Heart left ventricle (tissue), 16 donors: ENCODE data around the gene ANKLE1. TPM values are rescaled to one million over a fixed set of nuclear protein-coding genes. Genes with fewer than 3 reads are reported as not detected.
A peak's percentile ranks its signal among the peaks of the same experiment; 100 is the strongest.

Source experiments
- ATAC-seq, 4 donors: fragments of 200-7000 bp; cut with Tn5 transposase; one replicate each; pipeline ENCODE4 v1.9.1; 2020 to 2022; ENCODE audit warnings: moderate library complexity in 4 of 4, mild to moderate bottlenecking in 3 of 4, moderate number of reproducible peaks in 1 of 4
- DNase-seq, 5 donors: peaks; one replicate each; pipeline ENCODE4 v3.0.0-alpha.2; 2020
- H3K27ac ChIP-seq, 12 donors: fragments of 200-600 bp; sonication (generic) in 4 of 12; one replicate each; pipeline versions ENCODE4 v1.5.0 to v1.8.0; 2016 to 2022; ENCODE audit warnings: mild to moderate bottlenecking in 2 of 12
- H3K27me3 ChIP-seq, 9 donors: fragments of 200-600 bp; sonication (generic) in 2 of 9; one replicate each; pipeline versions ENCODE4 v1.5.1 to v1.8.0; 2016 to 2022; ENCODE audit warnings: mild to moderate bottlenecking in 3 of 9
- H3K36me3 ChIP-seq, 9 donors: fragments of 200-600 bp; sonication (generic) in 2 of 9; one replicate each; pipeline versions ENCODE4 v1.5.0 to v1.8.0; 2018 to 2022; ENCODE audit warnings: mild to moderate bottlenecking in 2 of 9
- H3K4me1 ChIP-seq, 12 donors: fragments of 200-600 bp; sonication (generic) in 4 of 12; one replicate each; pipeline versions ENCODE4 v1.5.0 to v1.8.0; 2016 to 2022; ENCODE audit warnings: mild to moderate bottlenecking in 3 of 12
- H3K4me3 ChIP-seq, 12 donors: fragments of 200-600 bp; sonication (generic) in 4 of 12; one replicate each; pipeline versions ENCODE4 v1.5.0 to v1.8.0; 2017 to 2022; ENCODE audit warnings: mild to moderate bottlenecking in 9 of 12, moderate library complexity in 4 of 12
- H3K9me3 ChIP-seq, 12 donors: fragments of 200-600 bp; sonication (generic) in 4 of 12; one replicate each; pipeline versions ENCODE4 v1.5.0 to v1.8.0; 2016 to 2022; ENCODE audit warnings: mild to moderate bottlenecking in 1 of 12
- POLR2A ChIP-seq, 2 donors: fragments of 450-650 bp; IDR thresholded peaks; one replicate each; pipeline ENCODE4 v1.6.1; 2017; ENCODE audit warnings: antibody characterized with exemption in 2 of 2, mild to moderate bottlenecking in 2 of 2, moderate library complexity in 2 of 2
- WGBS, 4 donors: extraction: QIAGEN DNeasy Blood & Tissue Kit in 2 of 4; methylation state at CpG; one replicate each; pipeline versions ENCODE4 v1.1.5 to v1.1.7; 2013 to 2018; 5-methylcytosine and 5-hydroxymethylcytosine counted together
- intact Hi-C, 10 donors: fragments of 100-400 bp; cut with DNase I; formaldehyde crosslinking; loops; one replicate each; pipeline versions ENCODE4 v1.11.1 to v1.14.2; 2022
- long read RNA-seq, 3 donors: library from polyadenylated mRNA; unstranded; transcript quantifications; one replicate each; pipeline ENCODE4 v2.0.0, GENCODE V29; 2020 to 2021
- polyA plus RNA-seq, 2 donors: library from polyadenylated mRNA; stranded (reverse); fragments of 200-250 nt; gene quantifications; one replicate each; pipeline ENCODE4 v1.2.3, GENCODE V29; 2013
- total RNA-seq, 9 donors: library from RNA; depleted of rRNA in 2 of 9; stranded (reverse); fragments of >200 nt in 2 of 9; fragmentation: NEBNext Ultra II Directional in 3 of 9; extraction: Animal tissue kit (Norgen Biotek cat#: 25700) in 3 of 9; gene quantifications; one replicate each; pipeline versions ENCODE4 v1.1.0 to v1.2.4, GENCODE V29; 2016 to 2023
- TF ChIP-seq, protein P1 (sequence below), 12 donors: fragments of 200-600 bp; sonication (generic) in 4 of 12; IDR thresholded peaks; one replicate each; pipeline versions ENCODE4 v1.5.0 to v1.8.0; 2018 to 2022; ENCODE audit warnings: antibody characterized with exemption in 12 of 12, mild to moderate bottlenecking in 5 of 12
- donor health status: ischemic (EF 13 %, LVEDD 7.1; RV severe dilation, severe dysfunction).
- donor health status: healthy with polysubstance abuse.
- donor health status: DM: no; HTN: yes; CAD: no.
- donor health status: DM: no; HTN: no; CAD: no.
- donor health status: ischemic (EF 25% LVEDD 6.9; RV normal size, moderate dysfunction).
- donor health status: ischemic (EF 25% LVEDD 5.7; RV mildly dilated, moderate dysfunction).
- donor health status: healthy.
- donor health status: DM: yes; HTN: yes; CAD: no.
- donor health status: ischemic (EF 35%, LVEDD 5.7; RV mildly dilated, moderate dysfunction).
- donor health status: nonischemic (EF 11% LVEDD 7.7; RV severe dilation, severe dysfunction).
- donor health status: DM: yes; HTN: yes; CAD: no.
- donor health status: PGD.
- donor health status: ischemic (EF 29% LVEDD 5.4; RV normal size, mild dysfunction).
- donor health status: nonischemic (EF 23%, LVEDD 6.1; RV moderate dilation, normal function).

The ANKLE1 gene
- total RNA-seq: under 1 TPM in 7 of 9 donors, not detected in 2; 0.07 to 0.44 (median 0.23) TPM
- polyA plus RNA-seq: under 1 TPM; 0.08 to 0.36 TPM
- long read RNA-seq, donor 1: 0 reads
- long read RNA-seq, donor 2: 0 reads
- long read RNA-seq, donor 3, partial matches to known transcripts: 0 of 2 reads
- long read RNA-seq, donor 3, other reads (novel, unspliced or antisense): 1 of 2 reads

DNA sequence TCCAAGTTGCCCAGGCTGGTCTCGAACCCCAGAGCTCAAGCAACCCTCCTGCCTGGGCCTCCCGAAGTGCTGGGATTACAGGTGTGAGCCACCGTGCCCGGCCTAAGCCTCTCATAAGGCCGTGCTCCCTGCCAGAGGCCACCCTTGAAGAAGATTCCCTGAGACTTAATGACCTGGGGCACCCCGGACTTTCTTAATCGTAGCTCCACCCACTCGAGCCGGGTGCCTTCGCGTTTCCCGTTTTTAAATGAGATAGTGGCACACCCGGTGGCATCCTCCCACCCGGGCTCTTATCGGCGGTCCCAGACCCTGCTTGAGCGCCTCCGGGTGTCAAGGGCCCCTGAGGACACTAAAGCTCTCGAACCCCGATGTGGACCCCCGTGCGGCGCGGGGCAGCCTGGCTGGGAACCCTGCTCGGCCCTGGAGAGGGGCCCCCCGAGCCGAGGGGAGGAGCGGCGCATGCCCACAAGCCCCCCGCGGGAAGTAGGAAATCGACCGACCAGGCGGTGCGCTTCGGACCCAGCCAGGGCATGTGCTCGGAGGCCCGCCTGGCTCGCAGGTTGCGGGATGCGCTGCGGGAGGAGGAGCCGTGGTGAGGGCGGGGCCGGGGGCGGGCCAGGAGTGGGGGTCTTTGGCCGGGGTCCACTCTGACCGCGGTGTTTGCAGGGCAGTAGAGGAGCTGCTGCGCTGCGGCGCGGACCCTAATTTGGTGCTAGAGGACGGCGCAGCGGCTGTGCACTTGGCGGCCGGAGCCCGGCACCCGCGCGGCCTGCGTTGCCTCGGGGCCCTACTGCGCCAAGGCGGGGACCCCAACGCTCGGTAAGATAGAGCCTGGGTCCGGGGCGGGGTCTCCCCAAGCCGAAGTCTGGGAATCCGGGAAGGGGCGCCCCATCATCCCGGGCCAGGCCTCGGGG is at the start of gene ANKLE1:
TSS of gene ANKLE1 (plus strand) at position 511 of the 914 bp plus-strand sequence. CDS start at position 531, 20 bp downstream.
- peak in 3 of 4 donors; percentile 14 to 47 (median 21) for ATAC-seq
- DNase-seq: peak in 1 of 5 donors; percentile 52
- WGBS, 4 donors: 8 to 13% (median 11%) methylated on average over 41 to 75 of the region's 75 CpGs
- peaks cover 0 to 17% (median 13%) of the 10 kb centered on the region in 12 donors for H3K4me1 ChIP-seq
- peak within 1 kb of the TSS; percentile 3 to 56 (median 41) for H3K4me3 ChIP-seq
- peaks cover 7 to 21% (median 14%) of the 10 kb centered on the region in 9 donors for H3K27me3 ChIP-seq
- intact Hi-C loops: loop anchor here in 9 of 10 donors (1.0 to 10.0 kb wide), 13 partner anchors 21 to 509 kb away; partner anchors contain the start of gene USE1 (in 1 of the 9)
- no peaks in the 10 kb centered on the region for H3K9me3 ChIP-seq
- H3K36me3 ChIP-seq: peaks cover 0 to 28% (median 21%) of the 10 kb centered on the region in 9 donors
- no peak for TF ChIP-seq POLR2A (IDR thresholded peaks at IDR 0.05)
- TF ChIP-seq, protein P1, sequence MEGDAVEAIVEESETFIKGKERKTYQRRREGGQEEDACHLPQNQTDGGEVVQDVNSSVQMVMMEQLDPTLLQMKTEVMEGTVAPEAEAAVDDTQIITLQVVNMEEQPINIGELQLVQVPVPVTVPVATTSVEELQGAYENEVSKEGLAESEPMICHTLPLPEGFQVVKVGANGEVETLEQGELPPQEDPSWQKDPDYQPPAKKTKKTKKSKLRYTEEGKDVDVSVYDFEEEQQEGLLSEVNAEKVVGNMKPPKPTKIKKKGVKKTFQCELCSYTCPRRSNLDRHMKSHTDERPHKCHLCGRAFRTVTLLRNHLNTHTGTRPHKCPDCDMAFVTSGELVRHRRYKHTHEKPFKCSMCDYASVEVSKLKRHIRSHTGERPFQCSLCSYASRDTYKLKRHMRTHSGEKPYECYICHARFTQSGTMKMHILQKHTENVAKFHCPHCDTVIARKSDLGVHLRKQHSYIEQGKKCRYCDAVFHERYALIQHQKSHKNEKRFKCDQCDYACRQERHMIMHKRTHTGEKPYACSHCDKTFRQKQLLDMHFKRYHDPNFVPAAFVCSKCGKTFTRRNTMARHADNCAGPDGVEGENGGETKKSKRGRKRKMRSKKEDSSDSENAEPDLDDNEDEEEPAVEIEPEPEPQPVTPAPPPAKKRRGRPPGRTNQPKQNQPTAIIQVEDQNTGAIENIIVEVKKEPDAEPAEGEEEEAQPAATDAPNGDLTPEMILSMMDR (IDR thresholded peaks at IDR 0.05): no peak
- H3K27ac ChIP-seq: no peak within 1 kb of the TSS

GRCh38 chr19:17232258-17232657 is 49.4 kb upstream of the ANKLE1 start:
- peak in 1 of 5 donors; percentile 23 for DNase-seq
- Histone ChIP-seq H3K4me1 (peaks cover 4 to 29% (median 22%) of the 10 kb centered on the region in 12 donors), H3K9me3 (no peaks in the 10 kb centered on the region), H3K27me3 (no peaks in the 10 kb centered on the region), H3K4me3 (no peak overlapping the region), H3K36me3 (peaks cover 0 to 47% (median 22%) of the 10 kb centered on the region in 9 donors), H3K27ac (no peak overlapping the region)
- TF ChIP-seq POLR2A (IDR thresholded peaks at IDR 0.05): no peak
- TF ChIP-seq, protein P1 (IDR thresholded peaks at IDR 0.05): no peak
- intact Hi-C loops: loop anchor here in 1 of 10 donors (10.0 kb wide), 1 partner anchor 157 kb away; the partner anchor contains the start of genes HAUS8 and MYO9B
- 72 to 89% (median 86%) methylated on average over 12 to 25 of the region's 25 CpGs for WGBS, 4 donors
- ATAC-seq: no peak

DNA sequence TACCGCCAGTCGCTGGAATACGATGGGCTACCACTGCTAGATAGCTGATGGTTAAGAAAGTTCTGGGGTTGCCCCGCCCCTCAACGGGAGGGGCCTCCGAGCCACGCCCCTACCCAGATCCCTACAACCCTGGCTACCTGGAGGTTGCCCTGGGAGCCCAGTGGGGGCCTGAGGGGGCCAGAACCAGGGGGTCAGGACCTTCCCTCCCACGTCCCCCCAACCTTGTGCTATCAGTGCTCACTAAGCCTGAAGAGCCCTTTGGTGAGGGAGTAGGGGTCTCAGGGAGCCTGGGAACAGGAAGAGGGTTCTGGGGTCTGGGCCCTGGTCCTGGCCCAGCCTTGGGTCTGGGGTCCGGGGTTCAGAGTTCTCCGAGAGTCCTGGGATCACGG is 46.8 kb upstream of the ANKLE1 start:
- H3K27ac ChIP-seq: peak overlapping the region in 11 of 12 donors; percentile 53 to 86 (median 75)

More for the DNA sequence above, 46.8 kb upstream of the ANKLE1 start:
- WGBS, 4 donors: 35 to 45% (median 37%) methylated on average over 8 to 11 of the region's 11 CpGs
- DNase-seq (peak in 2 of 5 donors; percentile 43 to 50), ATAC-seq (peak in 3 of 4 donors; percentile 57 to 73 (median 63))
- no peaks in the 10 kb centered on the region for H3K27me3 ChIP-seq
- H3K9me3 ChIP-seq: no peaks in the 10 kb centered on the region
- peaks cover 4 to 29% (median 19%) of the 10 kb centered on the region in 12 donors for H3K4me1 ChIP-seq
- intact Hi-C loops: loop anchor here in 3 of 10 donors (5.0 to 10.0 kb wide), 3 partner anchors 158 to 168 kb away; partner anchors contain the start of genes HAUS8 (in 2 of the 3) and MYO9B (in 2 of the 3)
- peaks cover 0 to 52% (median 32%) of the 10 kb centered on the region in 9 donors for H3K36me3 ChIP-seq
- TF ChIP-seq POLR2A (IDR thresholded peaks at IDR 0.05): no peak
- TF ChIP-seq, protein P1 (IDR thresholded peaks at IDR 0.05): no peak
- H3K4me3 ChIP-seq: peak overlapping the region in 11 of 12 donors; percentile 40 to 82 (median 66)
